CD4-positive, alpha-beta T cell treated with Interleukin-1 beta for 1 hour (primary cell): ENCODE data around the gene ENTREP1.
"Not testable (repeated sequence)": the region's sequence is repeated elsewhere in the genome, so short reads cannot be mapped to it uniquely, and the experiment has no call there.

ENCODE experiments used
- DNase-seq, 2 donors: peaks; one replicate each; pipeline ENCODE4 v3.0.0-alpha.2; 2020 to 2022

The ENTREP1 gene

DNA sequence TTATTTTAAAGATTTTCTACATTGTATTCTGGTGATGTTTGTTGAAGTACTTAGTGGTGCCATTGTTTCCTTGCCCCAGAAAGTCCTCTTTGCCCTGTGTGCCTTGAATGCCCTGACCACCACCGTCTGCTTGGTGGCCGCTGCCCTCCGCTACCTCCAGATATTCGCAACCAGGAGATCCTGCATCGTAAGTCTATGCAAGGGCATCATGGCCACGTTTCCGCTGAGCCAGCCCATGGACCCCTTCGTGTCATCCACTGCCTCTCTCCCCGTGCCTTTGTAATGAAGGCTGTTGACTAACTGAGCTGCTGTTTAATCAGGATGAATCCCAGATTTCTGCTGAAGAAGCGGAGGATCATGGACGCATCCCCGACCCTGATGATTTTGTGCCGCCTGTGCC, 52.3 kb downstream of the ENTREP1 start:
- DNase-seq: no peak

DNA sequence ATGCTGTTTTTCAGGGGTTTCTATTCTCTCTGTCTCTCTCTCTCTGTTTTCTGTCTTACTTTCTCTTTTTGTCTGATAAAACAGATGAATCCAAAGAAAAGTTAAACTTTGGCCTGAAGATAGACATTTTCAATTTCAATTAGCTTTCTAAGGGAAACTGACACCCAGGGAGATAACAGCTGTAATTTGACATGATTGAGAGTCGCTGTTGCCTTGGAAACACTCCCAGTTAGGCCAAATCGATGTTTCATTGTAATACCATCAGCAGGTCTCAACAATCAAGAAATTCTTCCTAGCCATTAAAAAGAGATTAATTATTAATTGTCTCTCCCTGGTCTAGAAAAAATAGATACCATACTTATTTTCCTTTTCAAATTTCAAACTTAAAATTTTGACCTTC, 53.0 kb downstream of the ENTREP1 start:
- no peak for DNase-seq

DNA sequence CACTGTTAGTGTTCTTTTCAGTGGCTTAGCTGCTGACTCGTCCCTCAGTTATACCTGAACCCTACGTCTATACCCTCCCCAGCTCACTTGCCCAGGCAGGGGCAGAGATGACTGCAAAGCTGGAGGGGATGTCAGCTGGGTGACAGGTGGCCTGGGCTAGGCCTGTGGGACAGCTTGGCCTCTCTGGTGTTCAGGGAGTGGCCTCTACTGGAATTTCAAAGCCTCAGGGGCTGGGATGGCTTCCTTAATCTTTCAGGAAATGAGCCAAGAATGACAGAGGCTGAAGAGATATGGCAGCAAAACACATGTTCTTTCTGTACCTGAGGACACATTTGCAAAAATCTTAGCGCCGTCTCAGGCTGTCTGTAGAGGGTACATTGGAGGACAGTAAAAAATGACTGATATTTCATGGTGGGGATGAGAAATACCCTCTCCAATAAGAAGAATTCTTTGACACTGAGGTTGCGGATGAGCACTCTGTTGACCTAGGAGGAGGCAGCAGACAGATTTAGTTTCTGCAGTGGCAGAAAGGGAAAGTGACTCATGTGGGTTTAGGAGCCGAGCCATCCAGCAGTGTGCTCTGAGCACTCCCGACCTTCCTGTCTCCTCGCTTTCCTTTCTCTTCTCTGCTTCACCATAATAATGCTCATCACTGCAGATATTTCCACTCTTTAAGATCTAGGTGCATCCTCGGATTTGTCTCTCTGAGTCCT, 54.4 kb downstream of the ENTREP1 start:
- no peak for DNase-seq

DNA sequence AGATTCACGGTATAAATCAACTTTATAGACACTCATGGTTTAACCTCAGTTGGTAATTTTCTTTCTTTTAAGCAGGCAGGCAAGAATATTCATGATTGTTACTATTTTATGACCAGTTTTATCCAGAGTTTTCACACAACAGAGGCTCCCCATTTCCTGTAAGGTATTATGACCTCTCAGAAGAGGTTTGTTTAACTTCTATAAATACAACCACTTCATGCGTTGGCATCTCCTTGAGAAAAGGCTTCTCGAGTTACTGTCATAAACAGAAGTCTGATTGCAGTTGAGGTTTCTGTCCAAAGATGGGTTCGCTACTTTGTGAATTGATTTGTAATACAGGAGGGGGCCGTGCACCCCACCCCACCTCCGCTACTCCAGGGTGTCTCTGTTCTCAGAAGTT, 55.3 kb downstream of the ENTREP1 start:
- no peak for DNase-seq

DNA sequence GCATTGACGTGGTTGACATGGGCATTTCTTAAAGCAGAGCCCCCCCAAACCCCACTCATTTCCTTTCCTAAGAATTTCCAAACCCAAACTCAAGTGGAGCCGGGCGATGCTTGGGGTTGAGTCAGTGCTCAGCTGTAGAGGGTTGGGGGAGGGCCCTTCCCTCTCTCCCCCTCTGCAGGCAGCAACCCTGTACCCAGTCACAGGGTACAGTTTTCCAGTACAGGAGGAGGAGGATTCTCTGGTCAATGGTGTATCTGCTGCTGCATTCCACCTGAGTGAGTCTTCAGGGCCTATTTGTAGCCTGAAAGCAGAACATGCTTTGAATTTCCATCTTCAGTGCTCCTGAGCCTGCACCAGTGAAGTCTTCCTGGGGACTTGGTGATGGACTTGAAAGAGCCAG, 55.8 kb downstream of the ENTREP1 start:
- DNase-seq: no peak

DNA sequence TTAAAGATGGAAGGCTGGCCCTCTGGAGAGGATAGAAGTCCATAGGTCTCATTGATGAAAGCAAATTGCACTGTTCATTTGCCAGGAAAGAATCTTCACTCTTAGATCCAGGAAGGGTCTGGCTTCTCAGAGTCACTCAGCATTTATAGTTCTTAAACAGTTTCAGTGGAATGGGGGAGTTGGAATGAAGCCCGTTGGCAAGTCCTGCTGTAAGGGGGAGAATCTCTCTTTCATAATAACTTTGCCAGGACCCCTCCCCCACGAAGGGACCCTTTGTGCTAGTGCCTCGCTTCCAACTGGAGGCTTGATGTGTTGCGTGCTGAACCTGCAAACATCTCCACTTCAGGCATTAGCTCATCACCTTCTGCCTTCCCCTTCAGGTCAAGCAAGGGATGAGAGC, 57.1 kb downstream of the ENTREP1 start:
- DNase-seq: no peak

DNA sequence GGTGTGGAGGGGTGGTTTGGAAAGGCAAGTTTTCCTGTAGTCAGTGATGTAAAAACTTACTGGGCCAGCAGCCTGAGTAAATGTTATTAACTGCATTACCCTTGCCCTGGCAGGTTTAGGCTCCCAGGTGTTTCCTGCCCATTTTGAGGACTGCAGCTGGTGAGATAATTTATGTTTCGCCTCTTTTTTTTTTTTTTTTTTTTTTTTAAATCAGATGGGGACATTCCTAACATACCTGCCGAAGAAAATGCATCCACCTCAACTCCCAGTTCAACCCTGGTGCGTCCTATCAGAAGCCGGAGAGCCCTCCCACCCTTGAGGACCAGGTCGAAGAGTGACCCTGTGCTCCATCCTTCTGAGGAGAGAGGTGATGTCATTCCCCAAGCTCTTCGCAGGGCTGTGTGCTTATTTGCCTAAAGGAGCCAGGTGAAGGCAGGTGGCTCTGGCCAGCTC, 60.6 kb downstream of the ENTREP1 start:
- no peak for DNase-seq

DNA sequence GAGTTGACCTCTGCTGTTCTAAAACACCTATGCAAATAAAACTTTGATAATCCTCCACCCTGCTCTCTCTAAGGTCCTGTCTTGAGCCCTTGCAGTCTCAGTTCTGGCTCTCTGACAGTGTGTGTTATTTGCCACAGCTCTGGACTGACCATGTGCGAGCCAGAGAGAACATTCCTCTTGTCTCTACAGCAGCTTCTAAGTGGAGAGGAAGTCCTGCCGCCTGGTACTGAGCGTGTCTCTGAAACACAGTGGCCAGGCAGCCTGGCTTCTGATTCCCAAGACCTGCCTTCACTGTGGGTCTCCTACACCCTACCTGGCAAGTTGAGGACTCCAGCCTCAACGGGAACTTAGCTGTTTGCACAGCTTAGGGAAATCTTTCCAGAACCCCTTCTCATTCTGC, 61.6 kb downstream of the ENTREP1 start:
- no peak for DNase-seq

DNA sequence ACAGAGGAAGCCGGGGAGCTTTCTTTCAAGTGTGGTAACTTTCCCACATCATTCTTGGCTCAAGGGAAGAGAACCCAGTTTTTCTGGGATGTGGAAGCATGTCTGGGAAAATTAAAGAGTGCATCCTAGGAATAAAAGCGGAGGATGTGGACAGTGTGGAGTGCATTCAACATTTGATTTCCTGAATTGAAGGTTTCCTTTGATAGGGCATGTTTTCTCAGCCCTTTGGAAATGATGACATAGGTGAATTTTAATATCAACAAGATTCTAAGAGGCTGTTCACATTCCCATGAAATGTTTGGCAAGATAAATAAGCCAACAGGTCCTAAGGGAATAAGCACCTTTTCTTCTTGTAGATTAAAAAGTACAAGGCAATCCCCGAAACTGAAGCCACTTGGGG, 63.6 kb downstream of the ENTREP1 start:
- DNase-seq: no peak

DNA sequence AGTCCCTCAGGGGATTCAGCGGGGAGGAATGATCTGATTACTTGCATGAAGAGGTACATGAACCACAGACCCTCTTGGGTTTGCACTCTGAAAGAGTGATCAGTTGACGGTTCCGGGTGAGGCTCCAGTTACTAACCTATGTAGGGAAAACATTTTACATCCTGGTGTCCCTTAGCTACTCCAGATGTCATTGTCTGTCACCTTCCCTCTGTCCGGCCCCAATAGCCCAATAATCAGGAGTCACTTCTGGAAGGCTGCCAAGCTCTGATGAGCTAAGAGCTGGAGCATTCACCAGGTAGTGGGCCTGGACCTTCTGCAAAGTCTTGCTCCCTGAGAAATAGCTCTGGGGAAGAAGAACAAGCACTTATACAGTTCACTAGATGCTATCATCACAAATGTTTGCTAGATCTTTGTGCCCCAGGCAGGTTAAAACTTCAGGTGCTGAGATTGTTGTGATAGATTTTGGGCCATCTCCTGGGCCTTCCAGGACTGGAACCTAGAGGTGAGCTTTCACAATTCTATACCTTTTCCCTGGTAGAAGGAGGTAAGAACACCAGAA, 64.5 kb downstream of the ENTREP1 start:
- DNase-seq: no peak

DNA sequence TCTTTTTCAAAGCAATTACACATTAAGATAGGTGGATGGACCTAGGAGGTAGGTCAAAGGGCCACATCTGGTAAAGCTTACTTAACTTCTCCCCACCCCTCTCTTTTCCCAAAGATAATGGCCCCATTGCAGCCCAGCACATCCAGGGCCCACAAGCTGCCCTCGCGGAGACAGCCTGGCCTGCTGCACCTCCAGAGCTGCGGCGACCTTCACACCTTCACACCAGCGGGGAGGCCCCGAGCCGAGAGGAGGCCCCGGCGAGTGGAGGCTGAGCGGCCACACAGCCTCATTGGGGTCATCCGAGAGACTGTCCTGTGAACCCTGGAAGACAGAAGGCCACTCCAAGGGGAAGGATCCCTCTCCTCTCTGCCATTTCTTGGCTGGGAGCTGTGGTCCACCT, 66.5 kb downstream of the ENTREP1 start:
- no peak for DNase-seq

DNA sequence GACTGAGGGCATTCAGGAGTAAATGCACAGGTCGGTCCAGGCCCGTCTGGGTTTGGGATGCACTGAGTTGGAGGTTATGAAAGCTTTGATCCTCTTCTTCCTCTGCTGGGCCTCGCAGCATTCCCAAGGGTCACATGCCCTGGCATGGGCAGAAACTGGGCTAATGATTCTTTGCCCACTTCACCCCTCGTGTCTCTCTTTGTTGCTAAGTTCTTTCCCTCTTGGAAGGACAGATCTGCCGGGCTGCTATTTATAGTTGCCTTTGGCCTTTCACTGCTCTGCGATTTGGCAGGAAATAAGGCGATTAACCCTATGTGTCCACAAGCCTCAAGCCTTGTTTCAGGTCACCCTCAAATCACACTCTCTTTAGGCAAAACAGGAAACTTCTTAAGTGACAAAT, 66.9 kb downstream of the ENTREP1 start:
- DNase-seq: no peak

DNA sequence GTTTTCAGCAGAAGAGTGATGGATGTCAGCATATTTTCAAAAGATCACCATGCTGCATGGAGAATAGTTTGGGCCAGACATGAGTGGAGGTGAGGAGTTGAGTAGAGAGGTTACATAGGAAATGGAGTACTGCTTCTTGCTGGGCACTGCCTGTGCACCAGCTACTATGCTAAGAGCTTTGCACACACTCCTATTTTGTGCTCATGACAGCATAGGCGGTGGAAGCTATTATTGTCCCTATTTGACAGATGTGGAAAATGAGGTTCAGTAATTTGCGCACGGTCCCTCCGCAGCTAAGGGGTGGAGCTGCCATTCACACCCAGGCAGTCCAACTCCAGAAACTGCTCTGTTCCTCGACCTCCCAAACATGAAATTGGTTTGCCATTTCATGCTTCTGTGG, 67.8 kb downstream of the ENTREP1 start:
- DNase-seq: no peak

DNA sequence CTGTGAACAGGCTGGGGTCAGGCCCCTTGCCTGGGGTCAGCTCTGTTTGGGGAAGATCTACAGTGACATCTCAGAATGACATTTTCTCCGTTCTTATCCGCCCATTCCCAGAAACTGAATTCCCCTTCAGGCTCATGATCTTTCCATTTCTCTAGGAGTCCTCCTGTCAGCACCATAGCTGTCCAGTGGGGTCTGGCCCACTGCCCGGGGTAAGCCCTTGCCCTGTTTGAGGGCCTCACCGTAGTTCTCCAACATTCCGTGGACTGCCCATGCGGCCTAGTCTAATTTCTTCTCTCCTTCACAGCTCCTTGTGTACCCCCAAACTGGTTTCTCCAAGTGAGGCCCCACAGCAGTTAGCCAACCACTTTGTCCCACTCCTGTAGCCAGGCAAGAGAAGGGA, 68.4 kb downstream of the ENTREP1 start:
- DNase-seq: no peak

DNA sequence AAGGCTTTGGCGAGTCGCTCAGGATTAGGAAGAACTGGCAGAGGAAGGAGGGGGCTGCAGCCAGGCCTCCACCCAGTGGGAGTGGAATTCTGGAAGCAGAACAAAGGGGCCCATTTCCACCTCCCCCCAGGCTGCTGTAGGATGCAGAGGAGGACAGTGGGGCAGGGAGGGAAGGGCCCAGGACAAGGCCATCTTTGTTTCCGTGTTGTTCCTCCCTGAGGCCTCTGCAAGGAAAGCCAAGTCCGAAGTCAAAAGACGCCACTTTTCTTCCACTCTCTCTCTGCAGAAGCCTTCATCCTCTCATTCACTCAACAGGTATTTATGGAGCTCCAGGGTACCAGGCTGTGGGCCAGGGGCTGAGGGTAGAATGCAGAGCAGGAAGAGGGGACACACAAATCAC, 70.7 kb downstream of the ENTREP1 start:
- DNase-seq: no peak

DNA sequence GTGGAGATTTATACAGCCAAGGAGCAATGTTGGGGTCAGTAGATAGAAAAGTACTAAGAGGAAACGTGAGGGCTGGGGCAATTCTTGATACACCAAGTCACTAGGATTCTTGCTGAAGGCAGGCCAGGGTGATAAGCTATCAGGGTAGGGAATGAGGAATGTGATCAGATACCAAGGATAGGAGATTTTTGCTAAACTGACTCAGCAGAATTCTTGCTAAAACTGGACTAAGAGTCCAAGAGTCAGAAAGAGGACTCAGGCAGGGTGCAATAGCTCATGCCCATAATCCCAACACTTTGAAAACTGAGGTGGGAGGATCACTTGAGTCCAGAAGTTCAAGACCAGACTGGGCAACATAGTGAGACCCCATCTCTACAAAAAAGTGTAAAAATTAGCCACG, 71.7 kb downstream of the ENTREP1 start:
- DNase-seq: no peak

DNA sequence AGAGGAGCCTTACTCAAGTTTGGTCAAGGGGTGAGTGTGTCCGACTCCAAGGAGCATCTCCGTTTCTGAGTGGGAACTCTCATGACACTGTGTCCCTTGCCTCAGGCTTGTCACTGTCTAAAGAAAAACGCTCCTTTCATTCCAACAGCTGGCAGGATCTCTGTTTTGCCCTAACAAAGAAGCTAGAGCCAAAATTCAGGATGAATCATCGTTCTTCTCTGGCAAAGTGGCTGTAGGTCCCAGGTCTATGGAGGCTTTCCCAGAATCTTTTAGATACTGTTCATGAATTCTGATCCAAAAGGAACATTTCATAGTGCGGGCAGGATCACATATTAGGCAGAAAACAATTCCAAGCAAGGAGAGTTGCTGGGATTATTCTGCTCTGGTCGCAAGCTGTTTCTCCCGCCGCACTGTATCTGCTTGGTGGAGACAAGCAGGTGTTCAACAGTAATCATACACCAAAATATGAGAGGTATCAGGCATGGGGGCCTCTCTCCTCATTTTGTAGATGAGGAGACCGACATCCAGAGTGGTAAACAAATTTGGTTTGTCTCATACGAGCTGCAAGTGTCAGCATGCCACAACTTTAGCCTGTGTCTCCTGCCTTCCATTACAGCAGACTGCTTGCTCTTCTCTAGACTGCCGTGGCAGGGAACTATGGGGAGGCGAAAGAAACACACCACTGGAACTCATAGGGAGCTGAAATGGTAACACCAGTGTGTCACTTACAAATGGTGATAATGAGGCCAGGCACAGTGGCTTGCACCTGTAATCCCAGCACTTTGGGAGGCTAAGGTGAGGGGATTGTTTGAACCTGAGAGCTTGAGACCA, 72.6 kb downstream of the ENTREP1 start:
- no peak for DNase-seq

DNA sequence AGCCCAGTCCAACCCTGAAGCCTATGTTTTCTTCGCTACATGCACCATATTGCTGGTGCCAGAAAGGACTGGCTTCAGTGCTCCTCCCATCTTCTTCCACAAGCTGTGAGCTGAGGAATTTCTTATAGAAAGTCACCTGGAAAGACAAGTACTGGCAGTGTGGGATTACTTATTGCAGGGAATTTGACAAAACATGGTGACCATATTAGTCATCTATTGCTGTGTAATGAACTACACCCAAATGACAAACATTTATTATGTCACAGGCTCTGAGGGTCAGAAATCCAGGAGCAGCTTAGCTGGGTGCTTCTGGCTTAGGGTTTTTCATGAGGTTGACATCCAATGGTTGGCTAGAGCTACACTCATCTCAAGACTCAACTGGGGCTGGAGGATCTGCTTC, 75.5 kb downstream of the ENTREP1 start:
- DNase-seq: no peak

DNA sequence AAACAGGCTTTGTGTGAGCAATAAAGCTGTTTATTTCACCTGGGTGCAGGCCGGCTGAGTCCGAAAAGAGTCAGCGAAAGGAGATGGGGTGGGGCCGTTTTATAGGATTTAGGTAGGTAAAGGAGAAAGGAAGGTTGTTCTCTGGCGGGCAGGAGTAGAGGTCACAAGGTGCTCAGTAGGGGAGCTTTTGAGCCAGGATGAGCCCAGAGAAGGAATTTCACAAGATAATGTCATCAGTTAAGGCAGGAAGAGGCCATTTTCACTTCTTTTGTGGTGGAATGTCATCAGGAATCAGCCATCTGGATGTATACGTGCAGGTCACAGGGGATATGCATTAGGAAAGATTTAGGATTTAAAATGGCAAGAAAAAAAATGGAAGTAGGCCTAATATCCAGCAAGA, 84.9 kb downstream of the ENTREP1 start:
- not testable (repeated sequence) for DNase-seq

DNA sequence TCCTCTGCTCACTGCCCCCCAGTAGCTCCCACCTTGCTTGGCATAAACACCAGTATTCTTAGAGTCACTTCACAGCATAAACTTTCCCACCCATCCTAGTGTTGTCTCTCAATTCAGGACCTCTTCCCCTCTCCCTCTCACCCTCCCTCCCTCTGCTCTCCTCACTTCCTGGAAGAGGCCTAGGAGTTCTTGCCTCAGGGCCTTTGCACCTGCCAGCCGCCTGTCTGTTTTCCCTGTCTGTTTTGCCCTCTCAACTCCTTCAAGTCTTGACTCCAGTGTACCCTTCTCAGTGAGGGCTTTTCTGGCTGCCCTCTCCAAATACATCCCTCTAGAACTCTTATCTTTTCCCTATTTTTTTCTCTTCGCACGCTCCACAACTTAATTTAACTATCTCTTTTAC, 86.2 kb downstream of the ENTREP1 start:
- DNase-seq: no peak

DNA sequence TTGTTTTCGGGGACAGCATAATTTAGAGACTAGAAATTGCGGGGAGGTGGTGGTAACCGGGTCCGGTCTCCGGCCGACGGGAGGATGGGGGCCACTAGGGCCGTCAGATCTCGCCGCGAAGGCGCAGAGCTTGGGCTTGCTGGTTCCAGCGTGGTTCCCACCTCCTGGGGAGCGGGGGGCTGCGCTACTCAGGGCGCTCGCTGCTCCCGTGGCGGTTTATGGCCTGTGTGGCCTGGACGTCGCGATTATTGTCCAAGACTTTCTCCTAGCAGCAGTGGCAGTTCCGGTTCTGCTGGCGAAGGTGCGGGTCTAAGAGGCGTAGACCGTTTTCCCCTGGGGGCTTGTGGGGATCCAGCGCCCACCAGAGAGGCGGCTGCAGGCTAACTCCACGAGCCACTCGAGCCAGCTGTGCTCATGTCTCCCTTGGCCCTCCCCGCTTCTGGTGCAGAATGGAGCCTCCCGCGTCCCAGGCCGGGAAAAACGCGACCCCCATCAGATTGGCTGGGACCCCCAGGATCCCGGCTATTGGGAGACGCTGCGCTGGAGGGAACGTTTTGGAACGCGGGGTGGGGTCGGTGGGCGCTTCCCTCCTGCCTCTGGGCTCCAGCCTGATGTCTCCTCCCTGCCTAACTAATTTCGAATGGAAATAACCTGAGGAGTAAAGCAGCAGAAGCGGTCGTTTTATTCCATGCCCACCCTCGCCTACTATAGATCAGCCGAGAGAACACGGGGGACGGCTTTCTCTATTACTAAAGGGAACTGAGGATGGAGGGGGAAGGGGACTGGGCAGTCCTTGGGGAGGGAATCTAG, 87.1 kb downstream of the ENTREP1 start:
- DNase-seq: no peak

DNA sequence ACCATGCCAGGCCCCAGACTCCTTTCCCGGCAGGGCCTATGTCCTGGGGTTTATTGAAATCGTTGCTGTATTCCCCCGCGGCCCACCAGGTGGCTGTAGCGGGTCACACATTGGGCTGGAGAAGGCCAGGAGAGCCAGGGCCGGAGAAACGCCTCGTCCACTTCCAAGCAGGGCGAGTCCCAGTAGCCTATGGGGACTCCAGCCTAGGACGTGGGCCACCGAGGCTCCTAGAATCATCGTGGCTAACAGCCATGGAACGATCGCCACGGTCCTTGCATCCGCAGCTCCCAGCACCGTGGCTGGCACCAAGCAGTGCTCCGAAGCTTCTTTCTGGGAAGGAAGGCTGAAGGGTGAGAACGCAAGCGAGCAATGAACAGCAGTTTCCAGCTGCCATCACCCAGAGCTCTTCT, 87.7 kb downstream of the ENTREP1 start:
- DNase-seq: no peak

DNA sequence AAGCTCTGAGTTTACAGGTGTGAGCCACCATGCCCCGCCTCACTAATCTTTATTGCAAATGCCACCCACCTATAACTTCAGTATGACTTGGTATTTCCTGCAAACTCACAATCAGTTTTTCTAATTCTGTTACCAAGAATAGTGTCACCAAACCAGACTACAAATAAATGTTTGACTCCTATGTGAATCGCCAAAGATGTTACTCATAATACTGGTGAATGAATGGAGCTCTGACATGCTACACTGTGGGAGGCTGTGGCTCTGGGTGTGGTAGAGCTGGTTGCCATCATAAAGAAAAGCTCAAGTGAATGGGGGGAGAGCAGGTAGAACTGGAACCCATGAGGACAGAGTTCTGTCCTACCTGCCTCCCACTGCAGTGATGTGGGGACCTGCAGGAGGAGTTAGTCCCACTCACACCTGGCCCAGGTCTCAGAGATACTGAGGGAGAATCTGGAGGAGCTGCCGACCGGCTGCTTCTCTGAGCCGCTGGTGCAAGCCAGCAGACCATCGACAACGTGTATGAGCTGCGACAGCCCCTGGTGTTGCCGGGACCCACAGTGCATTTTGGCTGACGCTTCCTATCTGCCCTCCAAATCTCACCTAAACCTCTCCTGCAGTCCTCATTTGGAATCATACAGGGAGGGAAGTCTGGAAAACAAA, 95.7 kb downstream of the ENTREP1 start:
- DNase-seq: no peak
